Measurements from ENCODE around the gene SHISA9.

SHISA9 gene

DNA sequence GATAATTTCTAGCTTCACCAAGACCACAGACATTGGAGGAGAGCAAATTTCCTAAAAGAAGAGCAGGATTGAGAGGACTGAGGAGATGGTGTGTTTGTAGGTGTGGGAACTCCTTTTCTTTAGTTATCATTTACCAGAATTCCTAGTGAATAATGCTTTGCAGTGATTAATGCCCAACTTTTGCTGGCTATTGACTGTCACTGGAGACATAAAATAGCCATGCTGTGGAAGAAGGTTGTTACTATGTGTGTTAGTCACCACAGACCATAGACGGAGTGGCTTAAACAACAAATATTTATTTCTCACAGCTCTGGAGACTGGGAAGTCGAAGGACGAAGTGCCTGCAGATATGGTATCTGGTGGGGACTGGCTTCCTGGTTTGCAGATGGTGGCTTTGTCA, 179.1 kb downstream of the SHISA9 start:
- Histone ChIP-seq H3K4me3 (IDR thresholded peaks at IDR 0.05; ENCODE audit: insufficient read depth, low read depth, low read length) (no peak overlapping the region), H3K4me2 (no peak overlapping the region), H3K36me3 (ENCODE audit: insufficient read depth) (no peaks in the 10 kb centered on the region), H3K4me1 (ENCODE audit: low read depth, poor library complexity, severe bottlenecking) (no peaks in the 10 kb centered on the region), H3K27me3 (ENCODE audit: insufficient read depth, low read depth) (no peaks in the 10 kb centered on the region), H2AFZ (ENCODE audit: low read depth) (no peak overlapping the region), H4K20me1 (ENCODE audit: insufficient read depth) (no peaks in the 10 kb centered on the region), H3K79me2 (ENCODE audit: insufficient read depth, low read depth) (no peaks in the 10 kb centered on the region), H3K9ac (no peak overlapping the region), H3K27ac (no peak overlapping the region)
- TF ChIP-seq, protein P1, sequence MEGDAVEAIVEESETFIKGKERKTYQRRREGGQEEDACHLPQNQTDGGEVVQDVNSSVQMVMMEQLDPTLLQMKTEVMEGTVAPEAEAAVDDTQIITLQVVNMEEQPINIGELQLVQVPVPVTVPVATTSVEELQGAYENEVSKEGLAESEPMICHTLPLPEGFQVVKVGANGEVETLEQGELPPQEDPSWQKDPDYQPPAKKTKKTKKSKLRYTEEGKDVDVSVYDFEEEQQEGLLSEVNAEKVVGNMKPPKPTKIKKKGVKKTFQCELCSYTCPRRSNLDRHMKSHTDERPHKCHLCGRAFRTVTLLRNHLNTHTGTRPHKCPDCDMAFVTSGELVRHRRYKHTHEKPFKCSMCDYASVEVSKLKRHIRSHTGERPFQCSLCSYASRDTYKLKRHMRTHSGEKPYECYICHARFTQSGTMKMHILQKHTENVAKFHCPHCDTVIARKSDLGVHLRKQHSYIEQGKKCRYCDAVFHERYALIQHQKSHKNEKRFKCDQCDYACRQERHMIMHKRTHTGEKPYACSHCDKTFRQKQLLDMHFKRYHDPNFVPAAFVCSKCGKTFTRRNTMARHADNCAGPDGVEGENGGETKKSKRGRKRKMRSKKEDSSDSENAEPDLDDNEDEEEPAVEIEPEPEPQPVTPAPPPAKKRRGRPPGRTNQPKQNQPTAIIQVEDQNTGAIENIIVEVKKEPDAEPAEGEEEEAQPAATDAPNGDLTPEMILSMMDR (conservative IDR thresholded peaks at IDR 0.05; ENCODE audit: low read depth, low read length): no peak

DNA sequence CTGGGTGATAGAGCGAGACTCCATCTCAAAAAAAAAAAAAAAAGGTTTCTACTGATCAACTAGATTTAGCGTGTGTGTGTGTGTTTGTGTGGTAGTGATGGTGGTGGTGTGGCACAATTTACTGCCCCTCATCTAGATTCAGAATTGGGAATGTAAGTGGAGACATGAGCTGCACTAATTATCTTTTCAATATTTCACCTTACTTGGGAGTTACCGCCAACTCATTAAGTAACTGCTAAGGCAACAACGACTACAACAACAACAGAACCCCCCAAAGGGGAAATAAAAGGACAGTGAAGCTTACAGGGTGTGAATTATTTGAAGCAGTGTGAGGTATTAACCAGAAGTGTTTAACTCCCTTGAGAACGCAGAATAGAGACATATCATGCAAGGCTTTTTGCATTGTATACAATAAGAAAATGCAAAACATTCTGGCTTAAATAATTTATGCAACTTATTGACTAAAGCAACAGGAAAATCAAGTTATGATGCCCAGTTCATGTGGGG, 180.5 kb downstream of the SHISA9 start:
- Histone ChIP-seq H3K36me3 (ENCODE audit: insufficient read depth) (no peaks in the 10 kb centered on the region), H3K79me2 (ENCODE audit: insufficient read depth, low read depth) (no peaks in the 10 kb centered on the region), H3K9ac (no peak overlapping the region), H3K4me1 (ENCODE audit: low read depth, poor library complexity, severe bottlenecking) (no peaks in the 10 kb centered on the region), H3K4me2 (no peak overlapping the region), H2AFZ (ENCODE audit: low read depth) (no peak overlapping the region), H3K4me3 (IDR thresholded peaks at IDR 0.05; ENCODE audit: insufficient read depth, low read depth, low read length) (no peak overlapping the region), H4K20me1 (ENCODE audit: insufficient read depth) (no peaks in the 10 kb centered on the region), H3K27me3 (ENCODE audit: insufficient read depth, low read depth) (no peaks in the 10 kb centered on the region), H3K27ac (no peak overlapping the region)
- TF ChIP-seq, protein P1 (conservative IDR thresholded peaks at IDR 0.05; ENCODE audit: low read depth, low read length): no peak

DNA sequence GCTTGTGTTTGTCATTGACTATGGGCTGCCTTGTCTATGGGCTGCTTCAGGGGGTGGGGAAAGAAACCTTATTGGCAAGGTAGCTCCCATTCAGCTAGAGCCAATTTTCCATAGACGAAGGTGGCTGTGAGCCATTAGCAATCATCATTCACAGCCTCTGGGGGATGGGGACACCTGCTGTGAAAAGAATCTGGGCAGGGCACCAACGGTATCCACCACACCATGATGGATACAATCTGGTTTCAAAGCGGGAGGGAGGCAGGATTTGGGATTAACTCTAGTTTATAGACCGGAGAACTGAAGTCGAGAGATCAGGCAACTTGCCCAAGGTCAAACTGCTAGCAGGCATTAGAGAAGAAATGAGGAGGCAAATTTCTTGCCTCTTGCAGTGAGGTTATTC, 182.3 kb downstream of the SHISA9 start:
- H3K79me2 ChIP-seq (ENCODE audit: insufficient read depth, low read depth): no peaks in the 10 kb centered on the region

DNA sequence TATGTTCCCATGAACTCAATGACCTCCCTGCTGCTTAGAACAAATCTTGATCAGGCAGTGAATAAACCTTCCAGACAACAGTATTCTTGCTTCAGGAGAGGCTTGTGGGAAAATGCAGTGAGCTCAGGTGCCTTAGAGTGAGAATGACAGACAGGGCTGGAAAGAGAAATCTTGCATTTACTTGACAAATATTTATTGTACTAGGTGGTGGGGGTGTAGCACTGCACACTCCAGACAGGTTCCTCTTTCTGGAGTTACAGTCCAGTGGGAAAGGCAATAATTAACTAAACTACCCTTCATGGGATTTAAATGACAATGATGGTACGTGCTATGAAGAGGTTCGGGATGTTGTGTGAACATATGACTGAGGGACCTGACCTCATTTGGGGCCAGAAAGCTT, 182.9 kb downstream of the SHISA9 start:
- H3K79me2 ChIP-seq (ENCODE audit: insufficient read depth, low read depth): no peaks in the 10 kb centered on the region

More for the DNA sequence above, 182.3 kb downstream of the SHISA9 start:
- no peak overlapping the region for H3K9ac ChIP-seq
- no peak overlapping the region for H3K27ac ChIP-seq
- no peaks in the 10 kb centered on the region for H3K4me1 ChIP-seq (ENCODE audit: low read depth, poor library complexity, severe bottlenecking)
- no peaks in the 10 kb centered on the region for H3K27me3 ChIP-seq (ENCODE audit: insufficient read depth, low read depth)
- H3K4me3 ChIP-seq (IDR thresholded peaks at IDR 0.05; ENCODE audit: insufficient read depth, low read depth, low read length): no peak overlapping the region
- no peaks in the 10 kb centered on the region for H4K20me1 ChIP-seq (ENCODE audit: insufficient read depth)
- no peaks in the 10 kb centered on the region for H3K36me3 ChIP-seq (ENCODE audit: insufficient read depth)
- no peak overlapping the region for H2AFZ ChIP-seq (ENCODE audit: low read depth)
- TF ChIP-seq, protein P1 (conservative IDR thresholded peaks at IDR 0.05; ENCODE audit: low read depth, low read length): no peak
- H3K4me2 ChIP-seq: no peak overlapping the region

More for the DNA sequence above, 182.9 kb downstream of the SHISA9 start:
- no peak overlapping the region for H3K4me3 ChIP-seq (IDR thresholded peaks at IDR 0.05; ENCODE audit: insufficient read depth, low read depth, low read length)
- no peak overlapping the region for H3K9ac ChIP-seq
- no peaks in the 10 kb centered on the region for H4K20me1 ChIP-seq (ENCODE audit: insufficient read depth)
- no peaks in the 10 kb centered on the region for H3K27me3 ChIP-seq (ENCODE audit: insufficient read depth, low read depth)
- TF ChIP-seq, protein P1 (conservative IDR thresholded peaks at IDR 0.05; ENCODE audit: low read depth, low read length): no peak
- no peaks in the 10 kb centered on the region for H3K36me3 ChIP-seq (ENCODE audit: insufficient read depth)
- H3K4me1 ChIP-seq (ENCODE audit: low read depth, poor library complexity, severe bottlenecking): no peaks in the 10 kb centered on the region
- H3K27ac ChIP-seq: no peak overlapping the region
- no peak overlapping the region for H2AFZ ChIP-seq (ENCODE audit: low read depth)
- no peak overlapping the region for H3K4me2 ChIP-seq
